Measurements from ENCODE around the gene TLCD3B.

GRCh38 chr16:30000735-30001631, 30.1 kb downstream of the TLCD3B start:
- no peak for TF ChIP-seq CTCF (IDR thresholded peaks at IDR 0.05)
- no peak for TF ChIP-seq POLR2AphosphoS5 (IDR thresholded peaks at IDR 0.05)
- TF ChIP-seq POLR2A (IDR thresholded peaks at IDR 0.05): no peak
- TF ChIP-seq EP300 (IDR thresholded peaks at IDR 0.05): no peak
